Panc1 (cell line): ENCODE measurements around the gene DCAF17. TPM values are rescaled to one million over a fixed set of nuclear protein-coding genes. Genes with fewer than 3 reads are reported as not detected.

Source experiments
- ATAC-seq: fragments of 200-7000 bp; cut with Tn5 transposase; 2 replicates; pipeline ENCODE4 v1.9.1; 2020; ENCODE audit warnings: mild to moderate bottlenecking, moderate library complexity
- BruUV-seq: library from RNA; stranded (reverse); fragments of 400-500 nt; replicated peaks from 2 replicates; lab custom pipeline; 2021; lab: Mats Ljungman, UMichigan
- CTCF ChIA-PET: fragments of 300-600 bp; sonication (Branson Sonifier 250); formaldehyde crosslinking; loops from one replicate; lab custom pipeline; 2022; ENCODE audit warnings: antibody characterized with exemption; lab: Charles Lee
- POLR2A ChIA-PET: fragments of 300-600 bp; sonication (Branson Sonifier 250); formaldehyde crosslinking; loops from one replicate; lab custom pipeline; 2022; ENCODE audit warnings: antibody characterized with exemption; lab: Charles Lee
- DNase-seq: peaks from one replicate; pipeline ENCODE4 v3.0.0-alpha.2; 2010; ENCODE audit warnings: low read depth, low spot score
- H3K27ac ChIP-seq: 2 replicates; pipeline ENCODE4 v1.5.1; 2011; ENCODE audit warnings: mild to moderate bottlenecking, low read length, inconsistent platforms
- H3K27me3 ChIP-seq: fragments of 200-500 bp; sonication (Bioruptor generic); 2 replicates; pipeline ENCODE4 v1.6.0; 2014; ENCODE audit warnings: low read length, inconsistent platforms; ENCODE audit not compliant: control insufficient read depth, insufficient read depth
- H3K36me3 ChIP-seq: fragments of 200-500 bp; sonication (Bioruptor generic); 2 replicates; pipeline ENCODE4 v1.5.1; 2014; ENCODE audit warnings: inconsistent platforms, mild to moderate bottlenecking, low read length, moderate library complexity; ENCODE audit not compliant: control insufficient read depth, insufficient read depth
- H3K4me1 ChIP-seq: 2 replicates; pipeline ENCODE4 v1.5.1; 2011; ENCODE audit warnings: inconsistent platforms, mild to moderate bottlenecking, low read length, moderate library complexity; ENCODE audit not compliant: control insufficient read depth, insufficient read depth
- H3K4me3 ChIP-seq, 2 experiments: 2 replicates each; pipeline ENCODE4 v1.5.1; 2011 to 2012; ENCODE audit warnings: low read depth in 2 of 2, low read length in 2 of 2, mild to moderate bottlenecking in 2 of 2, inconsistent platforms in 1 of 2, moderate library complexity in 1 of 2
- H3K9me3 ChIP-seq: fragments of 200-500 bp; sonication (Bioruptor generic); 2 replicates; pipeline ENCODE4 v1.5.1; 2014; ENCODE audit warnings: low read depth, mild to moderate bottlenecking, inconsistent platforms, low read length, moderate library complexity; ENCODE audit not compliant: control insufficient read depth, insufficient read depth
- CTCF ChIP-seq: fragments of 450-650 bp; IDR thresholded peaks from 2 replicates; pipeline ENCODE4 v1.5.1; 2017; ENCODE audit warnings: mild to moderate bottlenecking
- POLR2AphosphoS5 ChIP-seq: IDR thresholded peaks from 2 replicates; pipeline ENCODE4 v1.6.1; 2012; ENCODE audit warnings: mild to moderate bottlenecking, low read depth, low read length, moderate library complexity
- REST ChIP-seq, 2 experiments: IDR thresholded peaks; 2 replicates each; pipeline ENCODE4 v1.6.1; 2011 to 2012; ENCODE audit warnings: low read depth in 2 of 2, control low read depth in 1 of 2, low read length in 1 of 2, mild to moderate bottlenecking in 1 of 2, moderate library complexity in 1 of 2; ENCODE audit not compliant: insufficient read depth in 1 of 2
- SIN3A ChIP-seq: IDR thresholded peaks from 2 replicates; pipeline ENCODE4 v1.6.1; 2012; ENCODE audit warnings: low read depth, mild to moderate bottlenecking, low read length, moderate library complexity, borderline replicate concordance; ENCODE audit not compliant: insufficient read depth
- TCF7L2 ChIP-seq: IDR thresholded peaks from 2 replicates; pipeline ENCODE4 v1.6.1; 2011; ENCODE audit warnings: mild to moderate bottlenecking, low read depth, low read length, inconsistent platforms
- in situ Hi-C: cut with HindIII; loops from 2 replicates; pipeline ENCODE4 v1.10.0; 2016; ENCODE audit warnings: low sequenced_read_pairs, low pct_unique_long_range_greater_than_20kb
- intact Hi-C: fragments of 100-400 bp; cut with micrococcal nuclease; formaldehyde crosslinking; loops from one replicate; pipeline ENCODE4 v1.10.0; 2022; ENCODE audit not compliant: unreplicated experiment
- total RNA-seq: library from RNA; stranded (reverse); gene quantifications from one replicate; pipeline ENCODE4 v1.2.1, GENCODE V29; 2021; ENCODE audit not compliant: unreplicated experiment

The DCAF17 gene
- total RNA-seq, 1 experiment from 2014 or later, result 19.0 TPM

GRCh38 chr2:171505374-171505773 lies 71.3 kb downstream of the DCAF17 start:
- DNase-seq (no peak), ATAC-seq (no peak)
- no peak overlapping the region for H3K27ac ChIP-seq
- H3K4me1 ChIP-seq, result no peaks in the 10 kb centered on the region
- no peaks in the 10 kb centered on the region for H3K36me3 ChIP-seq
- no peak overlapping the region for H3K4me3 ChIP-seq
- peaks cover 3% of the 10 kb centered on the region; the same call in 1 of the 2 replicates for H3K27me3 ChIP-seq
- BruUV-seq, result no TSS peak
- CTCF ChIA-PET, result no interaction called here
- POLR2A ChIA-PET, result no interaction called here
- TF ChIP-seq CTCF (no peak), TCF7L2 (no peak), POLR2AphosphoS5 (no peak), SIN3A (no peak), REST (IDR thresholded peaks at IDR 0.05; ENCODE audit: insufficient read depth in 1 of 2, low read depth in 2 of 2, low read length in 1 of 2) (no peak)
- in situ Hi-C loops (no loop called here), intact Hi-C loops (no loop called here)
- no peaks in the 10 kb centered on the region for H3K9me3 ChIP-seq

GRCh38 chr2:171509945-171510731 lies 76.1 kb downstream of the DCAF17 start:
- Histone ChIP-seq H3K27ac (no peak overlapping the region), H3K4me3 (no peak overlapping the region), H3K36me3 (no peaks in the 10 kb centered on the region), H3K9me3 (no peaks in the 10 kb centered on the region), H3K4me1 (no peaks in the 10 kb centered on the region), H3K27me3 (peaks cover 3% of the 10 kb centered on the region; the same call in 1 of the 2 replicates)
- DNase-seq (no peak), ATAC-seq (no peak)
- no TSS peak for BruUV-seq
- ChIA-PET CTCF (interaction anchor here (0.6 kb wide), 1 partner anchor 1030 kb away, joined by 3 read pairs; no protein-coding TSS in a partner anchor), POLR2A (interaction anchor here (0.6 kb wide), 1 partner anchor 1025 kb away, joined by 5 read pairs; no protein-coding TSS in a partner anchor)
- in situ Hi-C loops (no loop called here), intact Hi-C loops (no loop called here)
- TF ChIP-seq POLR2AphosphoS5 (no peak), SIN3A (no peak), REST (IDR thresholded peaks at IDR 0.05; ENCODE audit: insufficient read depth in 1 of 2, low read depth in 2 of 2, low read length in 1 of 2) (no peak), CTCF (no peak), TCF7L2 (no peak)
